WTC11 (cell line): Measurements from ENCODE around the gene TMEM154. TPM values are rescaled to one million over a fixed set of nuclear protein-coding genes. Genes with fewer than 3 reads are reported as not detected.

Experiments
- ATAC-seq: fragments of 200-7000 bp; cut with Tn5 transposase; 2 replicates; pipeline ENCODE4 v1.10.0; 2021; ENCODE audit warnings: mild to moderate bottlenecking, moderate library complexity
- CTCF ChIA-PET: fragments of 300-600 bp; sonication (Branson Sonifier 250); formaldehyde crosslinking; loops from one replicate; lab custom pipeline; 2021; ENCODE audit warnings: antibody characterized with exemption; lab: Charles Lee
- POLR2A ChIA-PET: fragments of 350-600 bp; sonication (Branson Sonifier 250); formaldehyde crosslinking; loops from one replicate; lab custom pipeline; 2021; ENCODE audit warnings: antibody characterized with exemption; lab: Charles Lee
- DNase-seq: peaks from one replicate; pipeline ENCODE4 v3.0.0; 2021; ENCODE audit warnings: low spot score
- H3K27ac Mint-ChIP-seq: 2 replicates; pipeline ENCODE4 v1.8.0; 2021; ENCODE audit warnings: mixed read lengths
- H3K27me3 Mint-ChIP-seq: 2 replicates; pipeline ENCODE4 v1.8.0; 2021; ENCODE audit warnings: low read depth, mild to moderate bottlenecking, moderate library complexity, mixed read lengths
- H3K36me3 Mint-ChIP-seq: 2 replicates; pipeline ENCODE4 v1.8.0; 2021; ENCODE audit warnings: mixed read lengths
- H3K4me1 Mint-ChIP-seq: 2 replicates; pipeline ENCODE4 v1.8.0; 2022; ENCODE audit warnings: mixed read lengths
- H3K4me3 Mint-ChIP-seq: 2 replicates; pipeline ENCODE4 v1.8.0; 2021; ENCODE audit warnings: mild to moderate bottlenecking, moderate library complexity, mixed read lengths
- H3K9me3 Mint-ChIP-seq: 2 replicates; pipeline ENCODE4 v1.8.0; 2021; ENCODE audit warnings: mixed read lengths
- ATF3 ChIP-seq: sonication (generic); formaldehyde crosslinking; conservative IDR thresholded peaks from 2 replicates; pipeline ENCODE4 v1.8.1; 2022; ENCODE audit warnings: mild to moderate bottlenecking, missing genetic modification reagents
- CTCF ChIP-seq: fragments of 200-600 bp; IDR thresholded peaks from 2 replicates; pipeline ENCODE4 v1.8.0; 2022; ENCODE audit warnings: antibody characterized with exemption
- E2F4 ChIP-seq: sonication (generic); formaldehyde crosslinking; IDR thresholded peaks from 2 replicates; pipeline ENCODE4 v1.8.1; 2022; ENCODE audit warnings: low read depth, mild to moderate bottlenecking, moderate library complexity, missing genetic modification reagents, borderline replicate concordance
- GABPB1 ChIP-seq: sonication (generic); formaldehyde crosslinking; IDR thresholded peaks from 2 replicates; pipeline ENCODE4 v1.8.1; 2023; ENCODE audit warnings: mild to moderate bottlenecking, missing genetic modification reagents
- HMGA2 ChIP-seq: fragments of 250-450 bp; sonication (Bioruptor Pico); IDR thresholded peaks from 2 replicates; pipeline ENCODE4 v1.4.0; 2021; ENCODE audit warnings: mild to moderate bottlenecking, moderate library complexity
- IRF1 ChIP-seq: sonication (generic); formaldehyde crosslinking; IDR thresholded peaks from 2 replicates; pipeline ENCODE4 v1.8.0; 2023; ENCODE audit warnings: missing genetic modification reagents
- NFE2L1 ChIP-seq: sonication (generic); formaldehyde crosslinking; IDR thresholded peaks from 2 replicates; pipeline ENCODE4 v1.8.1; 2023; ENCODE audit warnings: missing genetic modification reagents
- NFYB ChIP-seq: sonication (generic); formaldehyde crosslinking; conservative IDR thresholded peaks from 2 replicates; pipeline ENCODE4 v1.8.0; 2022; ENCODE audit warnings: low read depth, missing genetic modification reagents
- OVOL2 ChIP-seq: fragments of 250-450 bp; sonication (Bioruptor Pico); IDR thresholded peaks from 2 replicates; pipeline ENCODE4 v1.9.0; 2021; ENCODE audit warnings: mild to moderate bottlenecking, borderline replicate concordance
- USF2 ChIP-seq: sonication (generic); formaldehyde crosslinking; IDR thresholded peaks from 2 replicates; pipeline ENCODE4 v1.8.1; 2023; ENCODE audit warnings: mild to moderate bottlenecking, missing genetic modification reagents, moderate library complexity
- ZBTB21 ChIP-seq: sonication (generic); formaldehyde crosslinking; IDR thresholded peaks from 2 replicates; pipeline ENCODE4 v1.8.1; 2023; ENCODE audit warnings: mild to moderate bottlenecking, missing genetic modification reagents, borderline replicate concordance
- ZNF232 ChIP-seq: sonication (generic); formaldehyde crosslinking; IDR thresholded peaks from 2 replicates; pipeline ENCODE4 v1.8.0; 2022; ENCODE audit warnings: mild to moderate bottlenecking, missing genetic modification reagents
- ZNF263 ChIP-seq: sonication (generic); formaldehyde crosslinking; IDR thresholded peaks from 2 replicates; pipeline ENCODE4 v1.8.1; 2022; ENCODE audit warnings: low read depth, mild to moderate bottlenecking, moderate library complexity, missing genetic modification reagents
- ZNF317 ChIP-seq: sonication (generic); formaldehyde crosslinking; IDR thresholded peaks from 2 replicates; pipeline ENCODE4 v1.8.1; 2023; ENCODE audit warnings: low read depth, mild to moderate bottlenecking, moderate library complexity, missing genetic modification reagents, borderline replicate concordance
- ZNF396 ChIP-seq: fragments of 250-450 bp; sonication (Bioruptor Pico); IDR thresholded peaks from 2 replicates; pipeline ENCODE4 v1.8.0; 2021; ENCODE audit warnings: mild to moderate bottlenecking, moderate library complexity, borderline replicate concordance
- ZNF671 ChIP-seq: fragments of 250-450 bp; sonication (Bioruptor Pico); IDR thresholded peaks from 2 replicates; pipeline ENCODE4 v1.8.0; 2021; ENCODE audit warnings: mild to moderate bottlenecking
- total RNA-seq: library from RNA; stranded (reverse); gene quantifications from 3 replicates; pipeline ENCODE4 v1.2.3, GENCODE V29; 2021
- TF ChIP-seq, protein P1 (sequence below): fragments of 250-450 bp; sonication (Bioruptor Pico); IDR thresholded peaks from 2 replicates; pipeline ENCODE4 v1.8.0; 2021; ENCODE audit warnings: mild to moderate bottlenecking
- TF ChIP-seq, protein P2 (sequence below): sonication (generic); formaldehyde crosslinking; IDR thresholded peaks from 2 replicates; pipeline ENCODE4 v1.8.0; 2023; ENCODE audit warnings: mild to moderate bottlenecking, missing genetic modification reagents
- TF ChIP-seq, protein P3 (sequence below): fragments of 250-450 bp; sonication (Bioruptor Pico); IDR thresholded peaks from 2 replicates; pipeline ENCODE4 v1.9.0; 2021; ENCODE audit warnings: mild to moderate bottlenecking
- TF ChIP-seq, protein P4 (sequence below): sonication (generic); formaldehyde crosslinking; IDR thresholded peaks from 2 replicates; pipeline ENCODE4 v1.8.0; 2023; ENCODE audit warnings: missing genetic modification reagents, mild to moderate bottlenecking, borderline replicate concordance

The TMEM154 gene
- total RNA-seq, 1 experiment from 2014 or later: 2.1 TPM

DNA sequence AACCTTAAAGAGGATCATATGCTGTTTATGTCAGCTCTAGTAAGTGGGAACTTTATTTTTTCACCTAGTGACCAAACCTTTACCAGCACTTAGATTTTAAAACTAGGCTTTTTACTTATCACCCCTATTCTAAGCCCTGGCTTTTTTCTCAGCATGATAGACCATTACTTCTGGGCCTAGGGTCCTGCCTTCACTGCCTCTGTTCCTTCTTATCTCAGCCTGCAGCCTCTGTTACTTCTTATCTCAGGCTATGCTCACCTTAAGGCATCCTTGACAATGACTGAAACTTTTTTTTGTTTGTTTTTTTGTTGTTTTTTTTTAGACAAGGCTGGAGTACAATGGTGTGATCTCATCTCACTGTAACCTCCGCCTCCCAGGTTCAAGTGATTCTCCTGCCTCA lies 59.6 kb downstream of the TMEM154 start:
- no peak overlapping the region for H3K4me3 Mint-ChIP-seq
- H3K27me3 Mint-ChIP-seq: no peaks in the 10 kb centered on the region
- no peak for ATAC-seq
- H3K36me3 Mint-ChIP-seq: no peaks in the 10 kb centered on the region
- CTCF ChIA-PET: no interaction called here
- POLR2A ChIA-PET: no interaction called here
- TF ChIP-seq, protein P1, sequence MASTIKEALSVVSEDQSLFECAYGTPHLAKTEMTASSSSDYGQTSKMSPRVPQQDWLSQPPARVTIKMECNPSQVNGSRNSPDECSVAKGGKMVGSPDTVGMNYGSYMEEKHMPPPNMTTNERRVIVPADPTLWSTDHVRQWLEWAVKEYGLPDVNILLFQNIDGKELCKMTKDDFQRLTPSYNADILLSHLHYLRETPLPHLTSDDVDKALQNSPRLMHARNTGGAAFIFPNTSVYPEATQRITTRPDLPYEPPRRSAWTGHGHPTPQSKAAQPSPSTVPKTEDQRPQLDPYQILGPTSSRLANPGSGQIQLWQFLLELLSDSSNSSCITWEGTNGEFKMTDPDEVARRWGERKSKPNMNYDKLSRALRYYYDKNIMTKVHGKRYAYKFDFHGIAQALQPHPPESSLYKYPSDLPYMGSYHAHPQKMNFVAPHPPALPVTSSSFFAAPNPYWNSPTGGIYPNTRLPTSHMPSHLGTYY (CRISPR knock-in tag): no peak
- TF ChIP-seq GABPB1 (CRISPR knock-in tag): no peak
- TF ChIP-seq NFE2L1 (CRISPR knock-in tag): no peak
- TF ChIP-seq IRF1 (CRISPR knock-in tag): no peak
- TF ChIP-seq, protein P2, sequence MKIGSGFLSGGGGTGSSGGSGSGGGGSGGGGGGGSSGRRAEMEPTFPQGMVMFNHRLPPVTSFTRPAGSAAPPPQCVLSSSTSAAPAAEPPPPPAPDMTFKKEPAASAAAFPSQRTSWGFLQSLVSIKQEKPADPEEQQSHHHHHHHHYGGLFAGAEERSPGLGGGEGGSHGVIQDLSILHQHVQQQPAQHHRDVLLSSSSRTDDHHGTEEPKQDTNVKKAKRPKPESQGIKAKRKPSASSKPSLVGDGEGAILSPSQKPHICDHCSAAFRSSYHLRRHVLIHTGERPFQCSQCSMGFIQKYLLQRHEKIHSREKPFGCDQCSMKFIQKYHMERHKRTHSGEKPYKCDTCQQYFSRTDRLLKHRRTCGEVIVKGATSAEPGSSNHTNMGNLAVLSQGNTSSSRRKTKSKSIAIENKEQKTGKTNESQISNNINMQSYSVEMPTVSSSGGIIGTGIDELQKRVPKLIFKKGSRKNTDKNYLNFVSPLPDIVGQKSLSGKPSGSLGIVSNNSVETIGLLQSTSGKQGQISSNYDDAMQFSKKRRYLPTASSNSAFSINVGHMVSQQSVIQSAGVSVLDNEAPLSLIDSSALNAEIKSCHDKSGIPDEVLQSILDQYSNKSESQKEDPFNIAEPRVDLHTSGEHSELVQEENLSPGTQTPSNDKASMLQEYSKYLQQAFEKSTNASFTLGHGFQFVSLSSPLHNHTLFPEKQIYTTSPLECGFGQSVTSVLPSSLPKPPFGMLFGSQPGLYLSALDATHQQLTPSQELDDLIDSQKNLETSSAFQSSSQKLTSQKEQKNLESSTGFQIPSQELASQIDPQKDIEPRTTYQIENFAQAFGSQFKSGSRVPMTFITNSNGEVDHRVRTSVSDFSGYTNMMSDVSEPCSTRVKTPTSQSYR (CRISPR knock-in tag): no peak
- no peak for TF ChIP-seq E2F4 (CRISPR knock-in tag)
- no peaks in the 10 kb centered on the region for H3K4me1 Mint-ChIP-seq
- no peak for DNase-seq
- no peak overlapping the region for H3K27ac Mint-ChIP-seq
- no peaks in the 10 kb centered on the region for H3K9me3 Mint-ChIP-seq

GRCh38 chr4:152619556-152619955 lies 60.2 kb downstream of the TMEM154 start:
- Mint-ChIP-seq H3K4me1 (no peaks in the 10 kb centered on the region), H3K4me3 (no peak overlapping the region), H3K36me3 (no peaks in the 10 kb centered on the region), H3K9me3 (no peaks in the 10 kb centered on the region), H3K27me3 (no peaks in the 10 kb centered on the region), H3K27ac (no peak overlapping the region)
- no peak for DNase-seq
- ATAC-seq: no peak
- ChIA-PET CTCF (no interaction called here), POLR2A (no interaction called here)
- TF ChIP-seq HMGA2 (CRISPR knock-in tag) (no peak), OVOL2 (CRISPR knock-in tag) (no peak), ZNF396 (CRISPR knock-in tag) (no peak), ATF3 (CRISPR knock-in tag) (no peak), ZNF232 (CRISPR knock-in tag) (no peak), ZNF317 (no peak), USF2 (CRISPR knock-in tag) (no peak), CTCF (no peak), ZNF671 (CRISPR knock-in tag) (no peak), NFYB (CRISPR knock-in tag) (no peak), ZNF263 (CRISPR knock-in tag) (no peak), ZBTB21 (no peak)
- TF ChIP-seq, protein P3, sequence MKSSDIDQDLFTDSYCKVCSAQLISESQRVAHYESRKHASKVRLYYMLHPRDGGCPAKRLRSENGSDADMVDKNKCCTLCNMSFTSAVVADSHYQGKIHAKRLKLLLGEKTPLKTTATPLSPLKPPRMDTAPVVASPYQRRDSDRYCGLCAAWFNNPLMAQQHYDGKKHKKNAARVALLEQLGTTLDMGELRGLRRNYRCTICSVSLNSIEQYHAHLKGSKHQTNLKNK (CRISPR knock-in tag): no peak
- TF ChIP-seq, protein P4, sequence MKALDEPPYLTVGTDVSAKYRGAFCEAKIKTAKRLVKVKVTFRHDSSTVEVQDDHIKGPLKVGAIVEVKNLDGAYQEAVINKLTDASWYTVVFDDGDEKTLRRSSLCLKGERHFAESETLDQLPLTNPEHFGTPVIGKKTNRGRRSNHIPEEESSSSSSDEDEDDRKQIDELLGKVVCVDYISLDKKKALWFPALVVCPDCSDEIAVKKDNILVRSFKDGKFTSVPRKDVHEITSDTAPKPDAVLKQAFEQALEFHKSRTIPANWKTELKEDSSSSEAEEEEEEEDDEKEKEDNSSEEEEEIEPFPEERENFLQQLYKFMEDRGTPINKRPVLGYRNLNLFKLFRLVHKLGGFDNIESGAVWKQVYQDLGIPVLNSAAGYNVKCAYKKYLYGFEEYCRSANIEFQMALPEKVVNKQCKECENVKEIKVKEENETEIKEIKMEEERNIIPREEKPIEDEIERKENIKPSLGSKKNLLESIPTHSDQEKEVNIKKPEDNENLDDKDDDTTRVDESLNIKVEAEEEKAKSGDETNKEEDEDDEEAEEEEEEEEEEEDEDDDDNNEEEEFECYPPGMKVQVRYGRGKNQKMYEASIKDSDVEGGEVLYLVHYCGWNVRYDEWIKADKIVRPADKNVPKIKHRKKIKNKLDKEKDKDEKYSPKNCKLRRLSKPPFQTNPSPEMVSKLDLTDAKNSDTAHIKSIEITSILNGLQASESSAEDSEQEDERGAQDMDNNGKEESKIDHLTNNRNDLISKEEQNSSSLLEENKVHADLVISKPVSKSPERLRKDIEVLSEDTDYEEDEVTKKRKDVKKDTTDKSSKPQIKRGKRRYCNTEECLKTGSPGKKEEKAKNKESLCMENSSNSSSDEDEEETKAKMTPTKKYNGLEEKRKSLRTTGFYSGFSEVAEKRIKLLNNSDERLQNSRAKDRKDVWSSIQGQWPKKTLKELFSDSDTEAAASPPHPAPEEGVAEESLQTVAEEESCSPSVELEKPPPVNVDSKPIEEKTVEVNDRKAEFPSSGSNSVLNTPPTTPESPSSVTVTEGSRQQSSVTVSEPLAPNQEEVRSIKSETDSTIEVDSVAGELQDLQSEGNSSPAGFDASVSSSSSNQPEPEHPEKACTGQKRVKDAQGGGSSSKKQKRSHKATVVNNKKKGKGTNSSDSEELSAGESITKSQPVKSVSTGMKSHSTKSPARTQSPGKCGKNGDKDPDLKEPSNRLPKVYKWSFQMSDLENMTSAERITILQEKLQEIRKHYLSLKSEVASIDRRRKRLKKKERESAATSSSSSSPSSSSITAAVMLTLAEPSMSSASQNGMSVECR (CRISPR knock-in tag): no peak
